SK-N-MC (cell line): ENCODE measurements around the gene RNU7-1.

Experiments used
- EZH2 ChIP-seq: fragments of 200-600 bp; sonication (generic); IDR thresholded peaks from one replicate; pipeline ENCODE4 v1.6.1; 2017; ENCODE audit warnings: antibody characterized with exemption
- POLR2AphosphoS5 ChIP-seq: IDR thresholded peaks from 2 replicates; pipeline ENCODE4 v1.6.1; 2012; ENCODE audit warnings: mild to moderate bottlenecking, low read depth, low read length, borderline replicate concordance

DNA sequence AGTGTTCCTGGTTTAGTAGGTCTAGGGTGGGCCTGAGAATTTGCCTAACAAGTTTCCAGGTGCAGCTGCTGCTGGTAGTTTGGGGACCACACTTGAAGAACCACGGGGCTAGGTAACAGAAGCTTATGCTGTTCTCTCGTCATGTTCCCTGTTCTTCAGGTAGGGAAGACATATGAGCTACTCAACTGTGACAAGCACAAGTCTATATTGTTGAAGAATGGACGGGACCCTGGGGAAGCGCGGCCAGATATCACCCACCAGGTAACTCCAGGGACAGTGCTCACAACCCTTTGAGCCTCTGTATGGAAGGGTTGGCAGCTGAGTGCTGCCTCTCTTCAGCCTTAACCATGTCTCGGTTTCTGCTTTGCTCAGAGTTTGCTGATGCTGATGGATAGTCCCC is 30.6 kb downstream of the RNU7-1 start:
- TF ChIP-seq EZH2 (no peak), POLR2AphosphoS5 (no peak)
